Measurements from ENCODE around the gene KATNAL1.

DNA sequence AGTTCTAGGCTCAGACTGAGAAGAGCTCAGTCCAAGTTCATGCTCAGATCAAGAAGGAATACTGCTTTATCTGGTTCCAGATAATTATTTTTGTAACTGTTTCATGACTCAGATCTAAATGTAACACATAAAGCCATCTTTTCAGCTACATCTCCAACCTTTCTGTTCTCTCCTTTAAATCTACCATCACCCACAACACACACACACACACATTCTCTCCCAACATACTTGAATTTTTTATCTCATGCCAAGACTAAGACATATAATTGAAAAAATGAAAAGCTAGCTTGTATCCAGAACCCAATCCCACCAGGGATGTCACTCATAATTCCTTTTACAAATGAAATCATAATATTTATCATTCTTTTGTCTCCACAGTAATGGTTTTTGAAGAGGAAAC, 7.6 kb downstream of the KATNAL1 start:
- TF ChIP-seq CTCF (conservative IDR thresholded peaks at IDR 0.05 in 1 of 2, IDR thresholded peaks at IDR 0.05 in 1 of 2; ENCODE audit: extremely low read depth in 1 of 2, insufficient read depth in 1 of 2, low read depth in 1 of 2, low read length in 2 of 2) (no peak), EZH2 (IDR thresholded peaks at IDR 0.05; ENCODE audit: borderline replicate concordance, low read length) (no peak)

Data from mammary epithelial cell (primary cell).